CD4-positive, alpha-beta memory T cell (primary cell): Measurements from ENCODE around the gene CHI3L2. TPM values are rescaled to one million over a fixed set of nuclear protein-coding genes. Genes with fewer than 3 reads are reported as not detected.

Source experiments
- CTCF ChIA-PET: fragments of 350-600 bp; sonication (Branson Sonifier 250); formaldehyde crosslinking; loops from one replicate; lab custom pipeline; 2021; ENCODE audit warnings: inconsistent platforms; ENCODE audit not compliant: partially characterized antibody; lab: Charles Lee
- POLR2A ChIA-PET: fragments of 350-600 bp; sonication (Branson Sonifier 250); formaldehyde crosslinking; loops from one replicate; lab custom pipeline; 2021; ENCODE audit not compliant: partially characterized antibody; lab: Charles Lee
- DNase-seq, 5 donors: peaks; one replicate each; pipeline versions ENCODE4 v3.0.0 to v3.0.0-alpha.2; 2020 to 2022; ENCODE audit warnings: mixed read lengths in 1 of 5
- H3K27ac ChIP-seq: one replicate; pipeline ENCODE4 v1.7.0; 2013; ENCODE audit warnings: low read depth, low read length
- H3K27me3 ChIP-seq: 2 replicates; pipeline ENCODE4 v1.7.0; 2013; ENCODE audit warnings: mild to moderate bottlenecking, low read length, moderate library complexity; ENCODE audit not compliant: insufficient read depth
- H3K36me3 ChIP-seq: 2 replicates; pipeline ENCODE4 v1.7.0; 2013; ENCODE audit warnings: mild to moderate bottlenecking, low read length, moderate library complexity; ENCODE audit not compliant: insufficient read depth
- H3K4me1 ChIP-seq: 2 replicates; pipeline ENCODE4 v1.7.0; 2013; ENCODE audit warnings: mild to moderate bottlenecking, low read length, moderate library complexity; ENCODE audit not compliant: insufficient read depth
- H3K4me3 ChIP-seq, 2 donors: one replicate each; pipeline ENCODE4 v1.7.0; 2013; ENCODE audit warnings: low read length in 2 of 2, mild to moderate bottlenecking in 1 of 2
- H3K9me3 ChIP-seq, 2 donors: one replicate each; pipeline ENCODE4 v1.7.0; 2013; ENCODE audit warnings: low read length in 2 of 2, control low read depth in 1 of 2; ENCODE audit not compliant: control insufficient read depth in 1 of 2
- H3K27ac Mint-ChIP-seq, 7 donors: one replicate each; pipeline ENCODE4 v1.8.0; 2020 to 2021; ENCODE audit warnings: mixed read lengths in 7 of 7, mild to moderate bottlenecking in 6 of 7, inconsistent platforms in 3 of 7, moderate library complexity in 3 of 7
- H3K27me3 Mint-ChIP-seq, 2 donors: one replicate each; pipeline ENCODE4 v1.8.0; 2020 to 2021; ENCODE audit warnings: mixed read lengths in 2 of 2
- H3K36me3 Mint-ChIP-seq, 2 donors: one replicate each; pipeline ENCODE4 v1.8.0; 2020 to 2021; ENCODE audit warnings: mixed read lengths in 2 of 2, inconsistent platforms in 1 of 2, mild to moderate bottlenecking in 1 of 2
- H3K4me1 Mint-ChIP-seq, 4 donors: one replicate each; pipeline ENCODE4 v1.8.0; 2020 to 2021; ENCODE audit warnings: mixed read lengths in 4 of 4, mild to moderate bottlenecking in 1 of 4
- H3K4me3 Mint-ChIP-seq, 8 donors: one replicate each; pipeline ENCODE4 v1.8.0; 2020 to 2021; ENCODE audit warnings: mixed read lengths in 8 of 8, mild to moderate bottlenecking in 7 of 8, moderate library complexity in 6 of 8, inconsistent platforms in 3 of 8
- H3K9me3 Mint-ChIP-seq, 8 donors: one replicate each; pipeline ENCODE4 v1.8.0; 2020 to 2021; ENCODE audit warnings: mixed read lengths in 8 of 8, mild to moderate bottlenecking in 5 of 8, inconsistent platforms in 3 of 8, moderate library complexity in 1 of 8
- intact Hi-C: fragments of 100-400 bp; cut with micrococcal nuclease; formaldehyde crosslinking; loops from one replicate; pipeline ENCODE4 v1.15.1; 2023
- polyA plus RNA-seq, 2 donors: library from polyadenylated mRNA; unstranded; fragments of 300-500 nt; fragmentation: Illumina TruSeq; gene quantifications; one replicate each; pipeline ENCODE4 v1.2.3, GENCODE V29; 2021
- total RNA-seq, 2 experiments: library from RNA; stranded (reverse); gene quantifications; one replicate each; pipeline ENCODE4 v1.2.3, GENCODE V29; 2021

CHI3L2 gene
- total and polyA plus RNA-seq, 4 experiments from 2014 or later = 1.7 to 18.2 (median 8.8) TPM

GRCh38 chr1:111221633-111222291 lies 5.8 kb upstream of the CHI3L2 start:
- DNase-seq = peak; percentile 65 to 77 (median 70)
- Histone ChIP-seq H3K4me1 (peaks cover 98% of the 10 kb centered on the region), H3K27me3 (no peaks in the 10 kb centered on the region), H3K36me3 (no peaks in the 10 kb centered on the region), H3K9me3 (no peaks in the 10 kb centered on the region), H3K27ac (peak overlapping the region; percentile 54), H3K4me3 (peak overlapping the region; percentile 8 to 39)
- Mint-ChIP-seq H3K9me3 (peaks cover 0 to 6% (median 0%) of the 10 kb centered on the region in 8 donors), H3K27ac (peak overlapping the region; percentile 89 to 100 (median 96)), H3K4me3 (peak overlapping the region; percentile 79 to 95 (median 85)), H3K27me3 (no peaks in the 10 kb centered on the region), H3K4me1 (peaks cover 77 to 97% (median 90%) of the 10 kb centered on the region in 4 donors), H3K36me3 (peaks cover 0 to 2% of the 10 kb centered on the region in 2 donors)
- POLR2A ChIA-PET = interaction anchor here (0.6 to 18.7 kb wide), 14 partner anchors 9 to 286 kb away, joined by 3 to 1434 read pairs (median 4); partner anchors contain the start of genes ATP5PB, CEPT1, DENND2D and DRAM2
- intact Hi-C loops = loop anchor here (2.0 to 10.0 kb wide), 5 partner anchors 25 to 403 kb away; no protein-coding TSS in a partner anchor
- CTCF ChIA-PET = interaction anchor here (0.9 to 17.0 kb wide), 10 partner anchors 14 to 533 kb away, joined by 3 to 623 read pairs (median 3); partner anchors contain the start of gene DENND2D

GRCh38 chr1:111222308-111223125 lies 5.0 kb upstream of the CHI3L2 start:
- ChIA-PET POLR2A (interaction anchor here (0.6 to 18.7 kb wide), 13 partner anchors 6 to 226 kb away, joined by 3 to 1434 read pairs (median 6); partner anchors contain the start of genes ATP5PB, DENND2D and WDR77), CTCF (interaction anchor here (1.0 to 17.0 kb wide), 23 partner anchors 8 to 814 kb away, joined by 3 to 623 read pairs (median 6); partner anchors contain the start of genes CEPT1, DENND2D, DRAM2 and LRIF1)
- Histone ChIP-seq H3K4me3 (peak overlapping the region; percentile 25 to 39), H3K4me1 (peaks cover 98% of the 10 kb centered on the region), H3K9me3 (no peaks in the 10 kb centered on the region), H3K27ac (peak overlapping the region; percentile 54), H3K27me3 (no peaks in the 10 kb centered on the region), H3K36me3 (no peaks in the 10 kb centered on the region)
- peaks cover 0 to 6% (median 0%) of the 10 kb centered on the region in 8 donors for H3K9me3 Mint-ChIP-seq
- intact Hi-C loops = loop anchor here (1.0 to 10.0 kb wide), 9 partner anchors 26 to 547 kb away; no protein-coding TSS in a partner anchor
- peak; percentile 63 to 75 (median 68) for DNase-seq
- H3K27me3 Mint-ChIP-seq = no peaks in the 10 kb centered on the region
- H3K27ac Mint-ChIP-seq = peak overlapping the region; percentile 89 to 100 (median 96)
- peak overlapping the region; percentile 79 to 95 (median 85) for H3K4me3 Mint-ChIP-seq
- peaks cover 76 to 97% (median 89%) of the 10 kb centered on the region in 4 donors for H3K4me1 Mint-ChIP-seq
- peaks cover 0 to 2% of the 10 kb centered on the region in 2 donors for H3K36me3 Mint-ChIP-seq

GRCh38 chr1:111223126-111223685 lies 4.3 kb upstream of the CHI3L2 start:
- H3K4me3 ChIP-seq = peak overlapping the region; percentile 25 to 39
- no peaks in the 10 kb centered on the region for H3K27me3 Mint-ChIP-seq
- H3K36me3 Mint-ChIP-seq = no peaks in the 10 kb centered on the region
- DNase-seq = no peak
- no peaks in the 10 kb centered on the region for H3K36me3 ChIP-seq
- peaks cover 0 to 5% (median 0%) of the 10 kb centered on the region in 8 donors for H3K9me3 Mint-ChIP-seq
- intact Hi-C loops = loop anchor here (1.0 to 10.0 kb wide), 9 partner anchors 26 to 546 kb away; no protein-coding TSS in a partner anchor
- peaks cover 76 to 97% (median 89%) of the 10 kb centered on the region in 4 donors for H3K4me1 Mint-ChIP-seq
- peaks cover 98% of the 10 kb centered on the region for H3K4me1 ChIP-seq
- peak overlapping the region; percentile 54 for H3K27ac ChIP-seq
- ChIA-PET CTCF (interaction anchor here (0.7 to 17.0 kb wide), 24 partner anchors 9 to 814 kb away, joined by 3 to 623 read pairs (median 6); partner anchors contain the start of genes CEPT1, DENND2D, DRAM2 and LRIF1), POLR2A (interaction anchor here (0.8 to 18.7 kb wide), 10 partner anchors 7 to 226 kb away, joined by 4 to 1434 read pairs (median 8); partner anchors contain the start of genes ATP5PB, DENND2D and WDR77)
- H3K27me3 ChIP-seq = no peaks in the 10 kb centered on the region
- H3K27ac Mint-ChIP-seq = peak overlapping the region; percentile 89 to 100 (median 96)
- H3K4me3 Mint-ChIP-seq = peak overlapping the region; percentile 79 to 95 (median 85)
- H3K9me3 ChIP-seq = no peaks in the 10 kb centered on the region

- Mint-ChIP-seq H3K36me3 (peaks cover 0 to 2% of the 10 kb centered on the region in 2 donors), H3K4me1 (peaks cover 69 to 96% (median 83%) of the 10 kb centered on the region in 4 donors), H3K9me3 (peaks cover 0 to 5% (median 1%) of the 10 kb centered on the region in 8 donors), H3K27me3 (no peaks in the 10 kb centered on the region), H3K4me3 (peak overlapping the region; percentile 56 to 86 (median 78)), H3K27ac (peak overlapping the region; percentile 84 to 93 (median 90))
- no peak for DNase-seq
- H3K9me3 ChIP-seq = no peaks in the 10 kb centered on the region
- H3K36me3 ChIP-seq = no peaks in the 10 kb centered on the region
- intact Hi-C loops = loop anchor here (10.0 kb wide), 1 partner anchor 400 kb away; no protein-coding TSS in a partner anchor
- POLR2A ChIA-PET = interaction anchor here (0.9 to 18.7 kb wide), 9 partner anchors 9 to 128 kb away, joined by 3 to 1434 read pairs (median 4); partner anchors contain the start of gene DENND2D
- H3K27me3 ChIP-seq = no peaks in the 10 kb centered on the region
- H3K27ac ChIP-seq = peak overlapping the region; percentile 41
- peaks cover 97% of the 10 kb centered on the region for H3K4me1 ChIP-seq
- CTCF ChIA-PET = interaction anchor here (1.2 to 17.0 kb wide), 6 partner anchors 10 to 177 kb away, joined by 3 to 623 read pairs (median 36); partner anchors contain the start of gene DENND2D
- H3K4me3 ChIP-seq = peak overlapping the region in 1 of 2 donors; percentile 40
Measured at GRCh38 chr1:111225091-111225490, 2.4 kb upstream of the CHI3L2 start.

- Histone ChIP-seq H3K4me3 (peak overlapping the region in 1 of 2 donors; percentile 40), H3K4me1 (peaks cover 96% of the 10 kb centered on the region), H3K9me3 (no peaks in the 10 kb centered on the region), H3K27me3 (no peaks in the 10 kb centered on the region), H3K27ac (peak overlapping the region; percentile 41), H3K36me3 (no peaks in the 10 kb centered on the region)
- peak overlapping the region; percentile 56 to 86 (median 78) for H3K4me3 Mint-ChIP-seq
- peaks cover 0 to 5% (median 1%) of the 10 kb centered on the region in 8 donors for H3K9me3 Mint-ChIP-seq
- POLR2A ChIA-PET = interaction anchor here (0.7 to 18.7 kb wide), 13 partner anchors 10 to 174 kb away, joined by 3 to 1434 read pairs (median 4); partner anchors contain the start of gene DENND2D
- CTCF ChIA-PET = interaction anchor here (1.0 to 17.0 kb wide), 8 partner anchors 10 to 216 kb away, joined by 3 to 623 read pairs (median 10); partner anchors contain the start of gene DENND2D
- H3K4me1 Mint-ChIP-seq = peaks cover 67 to 93% (median 80%) of the 10 kb centered on the region in 4 donors
- peaks cover 0 to 2% of the 10 kb centered on the region in 2 donors for H3K36me3 Mint-ChIP-seq
- DNase-seq = peak in 4 of 5 donors; percentile 52 to 60 (median 56)
- no peaks in the 10 kb centered on the region for H3K27me3 Mint-ChIP-seq
- intact Hi-C loops = loop anchor here (10.0 kb wide), 1 partner anchor 399 kb away; no protein-coding TSS in a partner anchor
- peak overlapping the region; percentile 84 to 93 (median 90) for H3K27ac Mint-ChIP-seq
Measured at GRCh38 chr1:111225717-111226400, 1.7 kb upstream of the CHI3L2 start.
